ENCODE results near the gene PHF5A. TPM values are rescaled to one million over a fixed set of nuclear protein-coding genes. Genes with fewer than 3 reads are reported as not detected.

Gene PHF5A
- total RNA-seq, 1 experiment from 2014 or later: 115 TPM

DNA sequence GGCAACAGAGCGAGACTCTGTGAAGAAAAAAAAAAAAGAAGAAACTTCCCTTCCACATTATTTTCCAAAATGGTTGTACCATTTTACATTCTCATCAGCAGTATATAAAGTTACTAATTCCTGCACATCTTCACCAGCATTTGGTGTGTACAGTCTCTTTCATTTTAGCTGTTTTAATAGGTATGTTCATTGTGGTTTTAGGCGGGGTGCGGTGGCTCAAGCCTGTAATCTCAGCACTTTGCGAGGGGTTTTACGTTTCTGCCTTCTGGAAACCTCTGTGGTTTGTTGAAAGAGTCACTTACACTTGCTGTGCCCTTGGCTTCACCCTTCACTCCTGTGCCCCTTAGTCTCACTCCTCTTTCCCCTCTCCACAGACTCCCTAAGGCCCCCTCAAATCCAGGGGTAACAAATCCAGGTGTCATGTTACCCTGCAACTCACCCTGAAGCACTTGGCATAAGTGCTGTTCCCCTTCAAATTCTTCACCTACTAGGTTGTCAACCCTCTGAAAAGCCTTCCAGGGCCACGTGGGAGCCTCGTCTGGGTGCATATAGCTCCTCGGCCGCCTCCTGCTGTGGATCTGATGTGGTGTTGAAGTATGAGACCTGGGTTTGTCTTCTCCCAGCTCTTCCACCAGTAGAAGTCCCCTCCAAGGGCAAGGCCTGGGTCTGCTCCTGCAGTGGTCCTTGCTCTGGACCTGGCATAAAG lies 42.7 kb downstream of the PHF5A start:
- Histone ChIP-seq H3K36me3 (replicated peaks; ENCODE audit: control insufficient read depth, insufficient read depth, low read length) (no peaks in the 10 kb centered on the region), H3K27me3 (ENCODE audit: control insufficient read depth, insufficient read depth, low read length) (no peaks in the 10 kb centered on the region), H3K4me3 (ENCODE audit: insufficient read depth, low read depth, low read length) (no peak overlapping the region)
- DNase-seq: peak; percentile 14

DNA sequence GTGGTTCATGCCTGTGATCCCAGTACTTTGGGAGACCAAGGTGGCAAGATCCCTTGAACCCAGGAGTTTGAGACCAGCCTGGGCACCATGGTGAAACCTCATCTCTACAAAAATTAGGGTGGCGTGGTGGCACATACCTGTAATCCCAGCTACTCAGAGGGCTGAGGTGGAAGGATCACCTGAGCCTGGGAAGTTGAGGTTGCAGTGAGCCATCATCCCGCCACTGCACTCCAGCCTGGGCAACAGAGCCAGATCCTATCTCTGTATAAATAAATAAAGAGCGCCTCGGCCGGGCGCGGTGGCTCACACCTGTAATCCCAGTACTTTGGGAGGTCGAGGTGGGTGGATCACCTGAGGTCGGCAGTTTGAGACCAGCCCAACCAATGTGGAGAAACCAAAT lies 49.8 kb downstream of the PHF5A start:
- DNase-seq: no peak
- no peaks in the 10 kb centered on the region for H3K27me3 ChIP-seq (ENCODE audit: control insufficient read depth, insufficient read depth, low read length)
- H3K36me3 ChIP-seq (replicated peaks; ENCODE audit: control insufficient read depth, insufficient read depth, low read length): no peaks in the 10 kb centered on the region
- H3K4me3 ChIP-seq (ENCODE audit: insufficient read depth, low read depth, low read length): no peak overlapping the region

DNA sequence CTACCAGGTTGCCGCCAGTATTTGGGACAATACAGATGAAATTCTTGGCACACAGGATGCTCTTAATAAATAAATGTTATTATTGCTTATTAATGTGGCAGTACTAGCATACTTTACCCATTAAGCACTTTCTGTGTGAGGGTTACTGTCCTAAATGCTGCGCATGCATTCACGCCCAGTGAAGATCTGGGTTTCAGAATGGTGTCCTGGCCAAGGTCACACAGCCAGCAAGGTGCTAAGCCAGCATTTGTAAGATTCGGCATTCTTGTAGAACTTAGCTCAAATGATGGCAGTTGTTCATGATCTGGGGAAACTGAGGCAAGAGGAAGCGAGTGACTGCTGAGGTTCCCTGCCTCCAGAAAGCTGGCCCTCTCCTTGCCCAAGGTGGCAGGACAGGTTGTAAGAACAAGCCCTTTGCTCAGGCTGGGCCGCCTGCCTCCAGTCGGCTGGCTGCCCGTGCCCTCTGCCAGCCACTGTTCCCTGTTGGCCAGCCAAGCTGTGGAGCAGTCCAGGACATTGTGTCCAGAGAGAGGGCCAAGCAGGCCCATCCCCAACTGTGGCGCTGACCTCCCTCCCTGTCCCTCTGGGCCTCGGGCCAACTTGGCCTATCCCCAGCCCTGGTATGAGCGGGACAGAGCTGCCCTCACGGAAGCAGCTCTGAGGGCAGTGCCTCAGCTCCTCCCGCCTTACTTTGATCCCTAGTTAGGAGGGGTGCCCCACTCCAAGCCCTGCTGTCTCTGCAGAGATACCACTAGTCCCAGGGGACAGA lies 50.7 kb downstream of the PHF5A start:
- Histone ChIP-seq H3K36me3 (replicated peaks; ENCODE audit: control insufficient read depth, insufficient read depth, low read length) (no peaks in the 10 kb centered on the region), H3K27me3 (ENCODE audit: control insufficient read depth, insufficient read depth, low read length) (no peaks in the 10 kb centered on the region), H3K4me3 (ENCODE audit: insufficient read depth, low read depth, low read length) (no peak overlapping the region)
- peak; percentile 28 for DNase-seq

DNA sequence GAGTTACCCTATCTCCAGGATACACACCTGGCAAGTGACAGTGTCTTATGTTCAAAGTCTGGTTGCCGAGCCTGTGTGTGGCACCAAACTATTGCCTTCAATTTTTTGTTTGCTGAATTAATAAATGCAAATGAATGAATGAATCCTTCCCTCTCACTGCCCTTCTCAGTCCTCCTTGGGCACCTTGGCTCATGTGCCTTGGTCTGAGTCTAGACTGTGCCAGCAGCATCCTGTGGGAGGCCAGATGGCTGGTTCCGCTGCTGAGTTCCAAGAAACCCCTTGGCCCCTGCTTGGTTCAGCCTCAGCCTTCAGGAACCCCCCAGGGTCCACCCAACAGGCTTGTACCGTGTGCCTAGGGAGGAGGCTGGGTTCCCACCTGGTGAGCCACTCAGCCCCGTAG lies 52.9 kb downstream of the PHF5A start:
- Histone ChIP-seq H3K36me3 (replicated peaks; ENCODE audit: control insufficient read depth, insufficient read depth, low read length) (no peaks in the 10 kb centered on the region), H3K4me3 (ENCODE audit: insufficient read depth, low read depth, low read length) (no peak overlapping the region), H3K27me3 (ENCODE audit: control insufficient read depth, insufficient read depth, low read length) (no peaks in the 10 kb centered on the region)
- DNase-seq: no peak

DNA sequence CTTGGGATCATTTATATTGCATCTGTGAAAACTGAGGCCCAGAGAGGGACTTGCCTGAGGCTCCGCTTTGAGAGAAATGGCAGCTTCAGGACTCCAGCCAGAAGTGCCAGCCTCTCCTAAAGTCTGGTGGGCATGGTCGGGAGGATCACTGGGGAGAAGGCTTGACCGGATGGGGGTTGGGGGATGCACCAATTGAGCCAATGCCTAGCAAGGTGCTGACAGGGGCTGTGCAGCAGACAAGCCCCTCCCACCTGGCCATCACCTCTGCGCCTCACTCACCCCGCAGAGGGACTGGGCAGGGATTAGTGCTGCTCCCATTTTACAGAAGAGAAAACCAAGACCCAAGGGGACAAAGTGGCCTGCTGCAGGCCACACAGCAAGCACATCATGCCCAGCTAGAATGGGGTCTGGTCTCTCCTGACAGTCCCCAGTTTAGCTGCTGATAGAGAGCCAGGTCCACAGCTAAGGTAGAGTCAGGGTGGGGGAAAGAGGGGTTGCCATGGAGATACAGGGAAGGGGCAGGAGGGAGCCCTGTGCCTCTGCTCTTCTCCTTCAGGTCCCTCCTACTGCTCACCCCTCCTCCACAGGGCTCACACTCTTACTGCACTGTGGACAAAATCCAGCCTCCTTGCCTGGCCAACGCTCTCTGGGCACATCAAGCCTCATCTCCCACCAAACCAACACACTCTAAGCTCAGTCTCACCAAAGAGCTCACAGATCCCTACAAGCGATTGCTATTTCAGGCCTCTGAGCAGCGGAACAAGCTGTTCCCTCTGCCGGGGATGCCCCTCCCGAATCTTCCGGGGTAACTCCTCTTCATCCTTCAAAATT lies 57.3 kb downstream of the PHF5A start:
- Histone ChIP-seq H3K4me3 (ENCODE audit: insufficient read depth, low read depth, low read length) (no peak overlapping the region), H3K27me3 (ENCODE audit: control insufficient read depth, insufficient read depth, low read length) (no peaks in the 10 kb centered on the region), H3K36me3 (replicated peaks; ENCODE audit: control insufficient read depth, insufficient read depth, low read length) (no peaks in the 10 kb centered on the region)
- DNase-seq: peak; percentile 56

DNA sequence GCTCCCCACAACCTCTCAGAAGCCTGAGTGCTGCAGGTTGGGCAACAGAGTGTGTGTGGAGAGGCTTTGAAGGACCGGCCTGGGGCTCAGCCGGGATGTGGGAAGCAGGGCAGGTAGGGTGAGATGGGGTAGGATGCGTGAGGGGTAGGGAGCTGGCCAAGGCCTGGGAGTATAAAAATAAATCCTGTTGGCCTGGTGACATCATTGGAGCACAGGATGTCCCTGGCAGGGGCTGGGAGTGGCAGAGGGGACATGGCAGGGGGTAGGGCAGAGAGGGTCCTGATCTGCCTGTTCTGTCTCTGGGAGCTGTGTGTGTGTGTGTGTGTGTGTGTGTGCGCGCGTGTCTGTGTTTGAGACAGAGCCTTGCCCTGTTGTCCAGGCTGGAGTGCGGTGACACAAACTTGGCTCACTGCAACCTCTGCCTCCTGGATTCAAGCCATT lies 58.2 kb downstream of the PHF5A start:
- H3K36me3 ChIP-seq (replicated peaks; ENCODE audit: control insufficient read depth, insufficient read depth, low read length): no peaks in the 10 kb centered on the region

More for the DNA sequence above, 58.2 kb downstream of the PHF5A start:
- DNase-seq: no peak
- Histone ChIP-seq H3K27me3 (ENCODE audit: control insufficient read depth, insufficient read depth, low read length) (no peaks in the 10 kb centered on the region), H3K4me3 (ENCODE audit: insufficient read depth, low read depth, low read length) (no peak overlapping the region)

Other genes with a start within 250 kb of the PHF5A start
- gene CHADL, start 227.8 kb downstream of the PHF5A start, total RNA-seq (2014; rRNA removed; shearing (Covaris generic)): 0.33 TPM in 1 of 2 replicates, not detected in the other
- 115 and 133 TPM in 2 replicates for gene RANGAP1, start 182.5 kb downstream of the PHF5A start, total RNA-seq (2014; rRNA removed; shearing (Covaris generic))
- 58.2 TPM in 2 replicates for gene ZC3H7B, start 167.2 kb downstream of the PHF5A start, total RNA-seq (2014; rRNA removed; shearing (Covaris generic))
- gene TEF, start 86.8 kb downstream of the PHF5A start, total RNA-seq (2014; rRNA removed; shearing (Covaris generic)): 4.8 and 12.7 TPM in 2 replicates
- gene TOB2, start 21.9 kb downstream of the PHF5A start, total RNA-seq (2014; rRNA removed; shearing (Covaris generic)): 31.7 and 33.1 TPM in 2 replicates
- gene ACO2, start 425 bp upstream of the PHF5A start, total RNA-seq (2014; rRNA removed; shearing (Covaris generic)): 101 and 103 TPM in 2 replicates
- gene POLR3H, start 75.8 kb upstream of the PHF5A start, total RNA-seq (2014; rRNA removed; shearing (Covaris generic)): 8.5 and 9.5 TPM in 2 replicates
- 0.78 and 2.2 TPM in 2 replicates for gene CSDC2, start 92.3 kb upstream of the PHF5A start, total RNA-seq (2014; rRNA removed; shearing (Covaris generic))
- gene PMM1, start 121.1 kb upstream of the PHF5A start, total RNA-seq (2014; rRNA removed; shearing (Covaris generic)): 5.6 and 7.7 TPM in 2 replicates
- gene DESI1, start 152.4 kb upstream of the PHF5A start, total RNA-seq (2014; rRNA removed; shearing (Covaris generic)): 21.4 and 29.4 TPM in 2 replicates
- gene XRCC6, start 152.6 kb upstream of the PHF5A start, total RNA-seq (2014; rRNA removed; shearing (Covaris generic)): 658 and 684 TPM in 2 replicates
- 140 TPM in 2 replicates for gene SNU13, start 220.2 kb upstream of the PHF5A start, total RNA-seq (2014; rRNA removed; shearing (Covaris generic))
- gene MEI1, start 230.8 kb upstream of the PHF5A start, total RNA-seq (2014; rRNA removed; shearing (Covaris generic)): not detected in 2 replicates